IMR-90 (cell line): ENCODE data around the gene STOM. TPM values are rescaled to one million over a fixed set of nuclear protein-coding genes. Genes with fewer than 3 reads are reported as not detected.

Source experiments
- ATAC-seq: fragments of 200-7000 bp; cut with Tn5 transposase; 2 replicates; pipeline ENCODE4 v1.9.1; 2020; ENCODE audit warnings: low read depth, mild to moderate bottlenecking, moderate library complexity
- BruUV-seq: library from RNA; stranded (reverse); fragments of 400-500 nt; replicated peaks from 2 replicates; lab custom pipeline; 2021; lab: Mats Ljungman, UMichigan
- CTCF ChIA-PET: fragments of 300-600 bp; formaldehyde crosslinking; extraction: SDS; loops from one replicate; lab custom pipeline; 2021; ENCODE audit warnings: antibody characterized with exemption; lab: Yijun Ruan, JAX
- POLR2A ChIA-PET: fragments of 300-600 bp; sonication (Branson Sonifier 250); formaldehyde crosslinking; loops from one replicate; lab custom pipeline; 2022; ENCODE audit warnings: antibody characterized with exemption; ENCODE audit not compliant: unreplicated experiment; lab: Charles Lee
- DNase-seq: peaks from one replicate; pipeline ENCODE4 v3.0.0; 2013
- H2AFZ ChIP-seq: replicated peaks from 2 replicates; pipeline ENCODE3; 2013; ENCODE audit warnings: low read length, mild to moderate bottlenecking; ENCODE audit not compliant: poor library complexity
- H2AK5ac ChIP-seq: 2 replicates; pipeline ENCODE4 v1.6.1; 2013; ENCODE audit warnings: low read depth, low read length, inconsistent platforms
- H2AK9ac ChIP-seq: replicated peaks from 2 replicates; pipeline ENCODE3; 2013; ENCODE audit warnings: mild to moderate bottlenecking, low read depth, low read length, moderate library complexity; ENCODE audit not compliant: poor library complexity
- H2BK120ac ChIP-seq: 2 replicates; pipeline ENCODE4 v1.6.1; 2013; ENCODE audit warnings: low read depth, low read length, inconsistent platforms
- H2BK15ac ChIP-seq: 3 replicates; pipeline ENCODE4 v1.6.1; 2013; ENCODE audit warnings: low read depth, low read length, inconsistent platforms
- H2BK20ac ChIP-seq: 2 replicates; pipeline ENCODE4 v1.6.1; 2013; ENCODE audit warnings: low read depth, mild to moderate bottlenecking, inconsistent platforms, low read length, moderate library complexity
- H2BK5ac ChIP-seq: 2 replicates; pipeline ENCODE4 v1.6.1; 2013; ENCODE audit warnings: mild to moderate bottlenecking, low read depth, low read length, inconsistent platforms; ENCODE audit not compliant: poor library complexity, severe bottlenecking
- H3K14ac ChIP-seq: replicated peaks from 2 replicates; pipeline ENCODE4 v1.6.1; 2013; ENCODE audit warnings: low read depth, low read length, inconsistent platforms
- H3K18ac ChIP-seq: 2 replicates; pipeline ENCODE4 v1.6.1; 2013; ENCODE audit warnings: low read depth, low read length, control low read depth
- H3K23ac ChIP-seq: 2 replicates; pipeline ENCODE4 v1.6.1; 2013; ENCODE audit warnings: low read depth, low read length, inconsistent platforms
- H3K27ac ChIP-seq: 2 replicates; pipeline ENCODE4 v1.5.1; 2013; ENCODE audit warnings: mild to moderate bottlenecking, control low read depth, low read length; ENCODE audit not compliant: insufficient read depth
- H3K27me3 ChIP-seq: 2 replicates; pipeline ENCODE4 v1.6.1; 2013; ENCODE audit warnings: low read length; ENCODE audit not compliant: control insufficient read depth, insufficient read depth
- H3K36me3 ChIP-seq: 2 replicates; pipeline ENCODE4 v1.6.1; 2013; ENCODE audit warnings: low read length, mixed read lengths; ENCODE audit not compliant: control insufficient read depth, insufficient read depth
- H3K4ac ChIP-seq: 2 replicates; pipeline ENCODE4 v1.6.1; 2013; ENCODE audit warnings: low read depth, low read length, inconsistent platforms
- H3K4me1 ChIP-seq: 2 replicates; pipeline ENCODE4 v1.6.1; 2013; ENCODE audit warnings: low read length, mixed read lengths; ENCODE audit not compliant: control insufficient read depth, insufficient read depth
- H3K4me2 ChIP-seq: 2 replicates; pipeline ENCODE4 v1.6.1; 2013; ENCODE audit warnings: low read depth, mild to moderate bottlenecking, control low read depth, low read length, moderate library complexity
- H3K4me3 ChIP-seq: 2 replicates; pipeline ENCODE4 v1.5.1; 2013; ENCODE audit warnings: low read depth, mild to moderate bottlenecking, control low read depth, low read length, moderate library complexity; ENCODE audit not compliant: insufficient read depth
- H3K56ac ChIP-seq: 2 replicates; pipeline ENCODE4 v1.6.1; 2013; ENCODE audit warnings: low read length, inconsistent platforms; ENCODE audit not compliant: insufficient read depth; ENCODE audit errors: extremely low read depth
- H3K79me1 ChIP-seq, 2 experiments: 2 replicates each; pipeline ENCODE4 v1.6.1; 2013; ENCODE audit warnings: low read length in 2 of 2, inconsistent platforms in 1 of 2, low read depth in 1 of 2
- H3K9ac ChIP-seq: 2 replicates; pipeline ENCODE4 v1.6.1; 2013; ENCODE audit warnings: low read depth, low read length, control low read depth
- H3K9me1 ChIP-seq: 2 replicates; pipeline ENCODE4 v1.6.1; 2013; ENCODE audit warnings: low read length, inconsistent platforms; ENCODE audit not compliant: insufficient read depth
- H3K9me3 ChIP-seq: 2 replicates; pipeline ENCODE4 v1.6.1; 2013; ENCODE audit warnings: low read length; ENCODE audit not compliant: control insufficient read depth, insufficient read depth
- H4K20me1 ChIP-seq: 2 replicates; pipeline ENCODE4 v1.6.1; 2013; ENCODE audit warnings: low read length, inconsistent platforms; ENCODE audit not compliant: insufficient read depth
- H4K5ac ChIP-seq: 2 replicates; pipeline ENCODE4 v1.6.1; 2013; ENCODE audit warnings: mild to moderate bottlenecking, low read depth, low read length, control low read depth
- H4K8ac ChIP-seq, 2 experiments: 2 replicates each; pipeline ENCODE4 v1.6.1; 2013; ENCODE audit warnings: low read depth in 2 of 2, low read length in 2 of 2, control low read depth in 1 of 2, inconsistent platforms in 1 of 2
- H4K91ac ChIP-seq: 2 replicates; pipeline ENCODE4 v1.6.1; 2013; ENCODE audit warnings: low read depth, low read length, inconsistent platforms; ENCODE audit not compliant: insufficient read depth
- RCOR1 ChIP-seq: IDR thresholded peaks from 2 replicates; pipeline ENCODE4 v1.6.1; 2012; ENCODE audit warnings: mild to moderate bottlenecking, low read length, improper control_type of control experiment; ENCODE audit not compliant: insufficient replicate concordance
- WGBS, 2 experiments: methylation state at CpG; one replicate each; pipeline versions ENCODE4 v1.1.5 to v1.1.7; 2013; ENCODE audit warnings: missing lambda C conversion rate in 2 of 2; ENCODE audit not compliant: insufficient read length in 1 of 2; ENCODE audit errors: extremely low coverage in 2 of 2; 5-methylcytosine and 5-hydroxymethylcytosine counted together
- dilution Hi-C: fragments of 300-500 bp; cut with HindIII; formaldehyde crosslinking; loops from one replicate; pipeline ENCODE4 v1.14.3; 2018; ENCODE audit warnings: low sequenced_read_pairs; ENCODE audit not compliant: unreplicated experiment
- in situ Hi-C: fragments of 300-500 bp; cut with MboI; formaldehyde crosslinking; loops from 3 replicates; pipeline ENCODE4 v1.14.3; 2019; ENCODE audit warnings: low sequenced_read_pairs, inconsistent platforms, mixed read lengths
- intact Hi-C: fragments of 100-400 bp; cut with micrococcal nuclease; formaldehyde crosslinking; loops from 2 replicates; pipeline ENCODE4 v1.10.0; 2022
- polyA plus RNA-seq, 3 experiments: library from polyadenylated mRNA; depleted of rRNA; stranded (reverse); fragments of >200 nt; gene quantifications; 2 replicates each; pipeline ENCODE4 v1.2.3, GENCODE V29; 2012; ENCODE audit warnings: low replicate concordance in 1 of 3
- total RNA-seq: library from RNA; depleted of rRNA; stranded (reverse); fragments of >200 nt; gene quantifications from 2 replicates; pipeline ENCODE4 v1.2.3, GENCODE V29; 2012

The STOM gene
- total and polyA plus RNA-seq, 2 of the 4 experiments (the other 2 are of a cell fraction) = 78.4 to 84.8 TPM

DNA sequence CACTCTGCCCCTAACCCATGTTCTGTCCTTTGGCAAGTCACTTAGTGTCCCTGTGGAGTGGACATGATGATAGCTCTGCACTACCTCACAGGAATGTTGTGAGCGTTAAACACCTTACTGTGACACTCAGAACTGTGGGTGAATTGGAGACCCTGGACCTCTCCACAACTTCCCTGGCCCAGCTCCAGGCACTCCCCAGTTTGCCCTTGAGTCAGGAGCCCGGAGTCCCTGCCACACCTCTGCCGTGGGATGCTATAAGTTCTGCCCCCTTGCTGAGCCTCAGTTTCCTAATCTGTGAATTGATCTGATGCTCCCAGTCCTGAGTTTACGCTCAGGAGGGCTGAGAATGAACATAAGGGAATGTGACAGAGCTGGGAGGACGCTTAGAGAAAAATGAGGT lies 67.7 kb downstream of the STOM start:
- no peak for DNase-seq
- H3K9me1 ChIP-seq = peaks cover 15% of the 10 kb centered on the region; the same call in 1 of the 2 replicates
- H3K23ac ChIP-seq = no peak overlapping the region
- no peak overlapping the region for H2BK120ac ChIP-seq
- no peak overlapping the region for H2BK20ac ChIP-seq
- POLR2A ChIA-PET = no interaction called here
- H3K4me2 ChIP-seq = no peak overlapping the region
- no peak overlapping the region for H2AK9ac ChIP-seq
- no peak overlapping the region for H2BK5ac ChIP-seq
- no peak overlapping the region for H3K9ac ChIP-seq
- peaks cover 11% of the 10 kb centered on the region; the same call in 1 of the 2 replicates for H4K20me1 ChIP-seq
- H3K4ac ChIP-seq = no peak overlapping the region
- no peak overlapping the region; the same call in 1 of the 2 replicates for H2AK5ac ChIP-seq
- H3K27me3 ChIP-seq = no peaks in the 10 kb centered on the region
- dilution Hi-C loops (no loop called here), in situ Hi-C loops (no loop called here), intact Hi-C loops (no loop called here)
- WGBS, 2 experiments = 80% methylated on average over 1 of the region's 5 CpGs; no CpG with 5 or more reads in 1 of the 2 experiments
- no peak for TF ChIP-seq RCOR1
- no peak for ATAC-seq
- no peak overlapping the region for H3K18ac ChIP-seq
- no peak overlapping the region for H2BK15ac ChIP-seq
- BruUV-seq = no TSS peak
- H3K27ac ChIP-seq = no peak overlapping the region
- peaks cover 42% of the 10 kb centered on the region for H3K36me3 ChIP-seq
- CTCF ChIA-PET = no interaction called here
- no peak overlapping the region for H4K91ac ChIP-seq
- no peak overlapping the region for H3K14ac ChIP-seq
- no peak overlapping the region for H4K8ac ChIP-seq
- no peak overlapping the region for H3K4me3 ChIP-seq
- no peak overlapping the region for H3K56ac ChIP-seq
- peaks cover 25 to 63% of the 10 kb centered on the region in 2 experiments for H3K79me1 ChIP-seq
- peaks cover 11% of the 10 kb centered on the region; the same call in 1 of the 2 replicates for H3K4me1 ChIP-seq
- no peak overlapping the region for H2AFZ ChIP-seq
- no peaks in the 10 kb centered on the region for H3K9me3 ChIP-seq
- H4K5ac ChIP-seq = no peak overlapping the region
